Iris pigment epithelial cell (primary cell): ENCODE measurements around the gene HOOK2.
A peak's percentile ranks its signal among the peaks of the same experiment; 100 is the strongest.
"Not testable (repeated sequence)": the region's sequence is repeated elsewhere in the genome, so short reads cannot be mapped to it uniquely, and the experiment has no call there.

ENCODE experiments used
- DNase-seq: peaks from one replicate; pipeline ENCODE4 v3.0.0-alpha.2; 2011; ENCODE audit warnings: low read depth

Gene HOOK2

DNA sequence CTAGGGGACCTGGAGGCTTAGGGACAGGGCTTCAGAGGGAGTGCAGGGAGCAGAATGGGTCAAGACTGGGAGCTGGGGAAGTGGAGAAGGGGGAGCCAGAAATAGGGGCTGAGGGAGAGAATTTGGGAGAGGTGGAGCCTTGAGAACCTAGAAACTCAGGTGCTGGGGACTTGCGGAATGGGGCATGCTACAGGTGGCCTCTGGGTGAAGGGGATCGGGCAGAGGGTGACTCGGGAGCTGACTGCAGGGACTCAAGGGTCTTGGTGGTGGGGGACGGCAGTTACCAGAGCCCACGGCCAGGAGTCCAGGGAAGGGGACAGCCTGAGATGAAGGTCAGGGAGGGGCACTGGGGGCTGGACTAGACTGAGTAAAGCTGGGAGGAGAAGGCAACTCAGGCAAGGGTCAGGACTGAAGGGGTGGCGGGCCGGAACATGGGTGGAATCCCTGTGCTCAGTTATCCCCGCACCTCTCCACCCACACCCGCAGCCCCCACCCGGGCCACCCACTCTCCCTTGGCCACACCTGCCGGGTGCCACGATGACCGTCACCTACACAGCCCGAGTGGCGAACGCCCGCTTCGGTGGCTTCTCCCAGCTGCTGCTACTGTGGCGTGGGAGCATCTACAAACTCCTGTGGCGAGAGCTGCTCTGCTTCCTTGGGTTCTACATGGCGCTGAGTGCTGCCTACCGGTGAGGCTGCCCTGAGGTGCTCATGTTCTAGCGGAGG is 23.1 kb downstream of the HOOK2 start:
- DNase-seq = no peak

DNA sequence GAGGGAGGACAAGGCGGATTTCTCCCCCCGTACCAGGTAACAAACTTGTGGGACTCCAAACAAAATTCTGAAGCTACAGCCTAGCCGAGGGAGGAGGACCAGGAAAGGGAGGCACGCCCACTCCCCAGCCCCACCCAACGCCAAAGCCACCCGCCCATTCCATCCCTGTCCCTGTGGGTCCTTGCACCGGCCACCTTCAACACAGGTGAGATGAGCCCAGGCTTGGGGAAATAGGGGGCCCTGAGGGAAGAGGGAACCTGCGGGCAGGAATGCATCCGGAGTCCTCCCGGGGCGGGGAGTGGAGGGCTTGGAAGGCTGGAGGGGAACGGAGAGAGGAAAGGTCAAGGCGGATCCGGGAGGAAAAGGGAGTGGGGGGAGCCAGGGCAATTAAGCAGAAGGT is 23.7 kb downstream of the HOOK2 start, which contains the start of gene BEST2:
Gene BEST2, plus strand, starts transcription at position 157 of the 400 bp plus-strand sequence. CDS start 802 bp downstream, outside the sequence.
- no peak for DNase-seq

DNA sequence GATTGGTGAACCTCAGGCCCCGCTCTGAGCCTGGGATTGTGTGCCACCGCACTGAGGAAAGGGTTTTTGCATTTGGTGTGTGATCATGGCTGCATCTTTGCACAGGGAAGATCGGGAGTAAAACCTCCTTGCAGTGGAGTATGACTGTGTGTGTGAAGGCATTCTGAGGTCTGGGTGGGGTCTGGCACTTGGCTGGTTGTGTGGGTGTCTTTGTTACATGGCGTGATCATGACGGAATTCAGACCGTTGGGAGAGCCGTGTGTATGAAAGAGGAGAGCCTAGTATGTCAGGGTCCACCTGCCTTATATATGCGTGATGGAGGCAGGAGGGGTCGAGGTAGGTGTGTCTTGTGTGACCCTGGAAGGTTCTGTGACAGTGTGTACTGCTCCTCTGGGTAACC is 24.5 kb downstream of the HOOK2 start:
- DNase-seq = no peak

DNA sequence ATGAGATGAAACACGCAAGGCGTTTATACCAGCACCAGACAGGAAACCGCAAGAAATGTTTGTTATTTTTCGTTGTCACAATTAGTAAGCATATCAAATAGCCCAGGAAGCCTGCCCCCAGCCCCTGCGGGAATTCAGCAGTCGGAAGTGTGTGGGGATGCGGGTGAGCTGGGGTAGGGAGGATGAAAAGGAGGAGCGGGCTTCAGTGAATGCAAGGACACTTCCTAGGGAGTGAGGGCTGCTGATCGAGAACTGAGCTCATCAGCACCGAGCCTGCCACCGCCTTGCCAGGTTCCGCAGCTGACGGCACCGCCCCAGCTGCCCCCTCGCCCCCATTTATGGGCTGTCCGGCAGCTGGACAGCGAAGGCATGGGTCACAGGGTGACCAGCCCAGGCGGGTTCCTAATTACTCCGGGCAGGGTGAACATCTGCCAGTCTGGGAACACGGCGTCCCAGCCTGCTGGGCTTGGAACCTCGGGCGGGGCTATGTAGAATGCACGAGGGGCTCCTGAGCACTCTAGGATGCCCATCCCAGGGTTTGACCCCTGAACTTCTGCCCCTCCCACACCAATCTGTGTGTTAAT is 25.3 kb downstream of the HOOK2 start:
- peak; percentile 74 for DNase-seq

DNA sequence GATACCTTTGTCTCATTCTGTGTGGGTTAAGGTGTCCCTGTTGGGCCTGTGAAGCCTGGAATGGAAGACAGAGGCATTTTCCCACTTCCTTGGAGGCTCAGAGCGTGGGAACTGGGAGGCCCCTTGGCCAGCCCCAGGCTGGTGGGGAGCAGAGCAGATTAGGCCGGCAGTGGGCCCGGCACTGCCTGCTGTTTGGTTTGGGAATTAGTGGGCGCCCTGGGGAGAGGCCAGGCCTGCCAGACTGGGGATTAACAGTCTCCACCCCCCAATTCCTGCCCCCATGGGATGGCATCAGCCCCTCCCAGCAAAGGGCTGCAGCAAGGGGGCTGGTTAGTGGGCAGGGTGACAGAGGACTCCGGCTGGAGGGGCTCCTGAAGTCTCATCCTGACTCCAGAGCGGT is 26.9 kb downstream of the HOOK2 start:
- no peak for DNase-seq

DNA sequence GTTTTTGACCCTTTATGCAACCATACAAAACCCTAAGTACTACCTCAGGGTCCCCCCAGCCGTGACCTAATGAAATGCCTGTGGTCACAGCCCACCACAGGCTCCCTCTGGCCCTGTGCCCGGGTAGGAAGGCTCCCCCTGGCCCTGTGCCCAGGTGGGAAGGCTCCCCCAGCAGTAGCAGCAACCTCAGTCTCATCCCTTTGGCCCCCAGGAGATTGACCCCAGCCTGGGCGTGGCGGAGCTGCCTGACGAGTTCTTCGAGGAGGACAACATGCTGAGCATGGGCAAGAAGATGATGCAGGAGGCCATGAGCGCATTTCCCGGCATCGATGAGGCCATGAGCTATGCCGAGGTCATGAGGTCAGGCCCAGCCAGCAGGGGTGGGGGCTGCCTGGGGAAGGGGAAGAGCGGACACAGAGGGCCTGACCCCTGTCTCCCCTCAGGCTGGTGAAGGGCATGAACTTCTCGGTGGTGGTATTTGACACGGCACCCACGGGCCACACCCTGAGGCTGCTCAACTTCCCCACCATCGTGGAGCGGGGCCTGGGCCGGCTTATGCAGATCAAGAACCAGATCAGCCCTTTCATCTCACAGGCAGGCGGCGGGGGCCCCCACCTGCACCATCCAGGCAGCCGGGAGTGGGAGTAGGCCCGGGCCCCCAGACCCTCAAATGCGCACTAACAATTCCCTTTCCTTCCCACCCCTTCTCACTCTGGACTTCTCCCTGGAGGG is 30.0 kb downstream of the HOOK2 start:
- peak; percentile 77 for DNase-seq

DNA sequence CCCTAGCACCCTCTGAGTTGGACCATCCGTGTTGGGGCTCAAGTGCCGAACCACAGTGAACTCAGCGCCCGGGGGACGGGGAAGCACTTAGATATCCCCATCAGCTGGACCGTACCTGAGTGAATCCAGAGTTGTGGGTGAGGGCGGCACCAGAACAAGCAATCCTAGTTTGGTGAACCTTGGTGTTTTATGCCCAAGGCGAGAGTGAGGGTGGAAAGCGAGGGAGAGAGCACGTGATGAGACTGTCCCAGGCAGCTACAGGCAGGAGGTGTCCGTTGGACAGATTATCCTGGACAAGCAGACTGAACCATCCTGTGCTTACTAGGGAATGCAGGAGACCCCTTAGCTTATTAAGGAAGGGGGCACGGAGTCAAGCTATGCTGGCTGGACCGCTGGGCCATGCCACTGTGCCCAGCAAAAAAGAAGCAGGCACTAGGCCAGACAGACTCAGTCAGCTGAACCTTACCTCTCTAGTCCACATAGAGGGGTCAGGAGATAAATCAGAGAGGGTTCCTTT is 37.5 kb downstream of the HOOK2 start:
- DNase-seq = no peak

DNA sequence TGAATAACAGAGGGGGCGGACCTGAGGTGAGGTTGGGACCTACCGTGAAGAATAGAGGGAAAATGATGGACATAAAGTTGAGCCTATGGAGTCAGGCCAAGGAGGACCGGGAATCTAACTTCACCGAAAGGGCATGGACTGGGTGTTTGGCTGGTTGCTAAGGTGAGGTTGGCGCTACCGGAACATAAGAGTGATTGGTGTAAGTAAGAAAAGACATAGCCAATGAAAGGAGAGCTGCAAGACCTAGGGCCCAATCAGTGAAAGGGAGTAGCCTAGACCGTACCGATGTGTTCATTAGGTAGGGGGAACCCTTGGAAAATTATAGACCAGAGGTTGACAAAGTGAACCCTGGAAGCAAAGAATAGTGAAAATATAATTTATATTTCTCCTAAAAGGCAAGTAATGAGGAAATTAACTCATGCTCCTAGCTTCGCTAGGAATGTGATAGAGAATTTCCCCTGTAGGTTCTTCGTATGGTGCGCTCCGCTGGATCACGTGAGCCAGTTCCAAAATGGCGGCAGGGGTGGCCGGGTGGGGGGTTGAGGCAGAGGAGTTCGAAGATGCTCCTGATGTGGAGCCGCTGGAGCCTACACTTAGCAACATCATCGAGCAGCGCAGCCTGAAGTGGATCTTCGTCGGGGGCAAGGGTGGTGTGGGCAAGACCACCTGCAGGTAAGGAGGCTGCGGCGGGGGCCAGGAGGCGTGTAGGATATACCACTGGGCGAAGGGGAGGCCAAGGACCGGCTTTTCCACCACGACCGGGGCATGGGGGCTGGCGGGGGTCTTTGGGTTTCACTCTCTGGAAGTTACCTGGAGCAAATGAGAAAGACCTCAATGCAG is 38.1 kb downstream of the HOOK2 start, which contains the start of gene GET3:
Gene GET3, plus strand, starts transcription at position 503 of the 840 bp plus-strand sequence. Its CDS starts 9 bp downstream, at position 512.
- peak; percentile 100 for DNase-seq

DNA sequence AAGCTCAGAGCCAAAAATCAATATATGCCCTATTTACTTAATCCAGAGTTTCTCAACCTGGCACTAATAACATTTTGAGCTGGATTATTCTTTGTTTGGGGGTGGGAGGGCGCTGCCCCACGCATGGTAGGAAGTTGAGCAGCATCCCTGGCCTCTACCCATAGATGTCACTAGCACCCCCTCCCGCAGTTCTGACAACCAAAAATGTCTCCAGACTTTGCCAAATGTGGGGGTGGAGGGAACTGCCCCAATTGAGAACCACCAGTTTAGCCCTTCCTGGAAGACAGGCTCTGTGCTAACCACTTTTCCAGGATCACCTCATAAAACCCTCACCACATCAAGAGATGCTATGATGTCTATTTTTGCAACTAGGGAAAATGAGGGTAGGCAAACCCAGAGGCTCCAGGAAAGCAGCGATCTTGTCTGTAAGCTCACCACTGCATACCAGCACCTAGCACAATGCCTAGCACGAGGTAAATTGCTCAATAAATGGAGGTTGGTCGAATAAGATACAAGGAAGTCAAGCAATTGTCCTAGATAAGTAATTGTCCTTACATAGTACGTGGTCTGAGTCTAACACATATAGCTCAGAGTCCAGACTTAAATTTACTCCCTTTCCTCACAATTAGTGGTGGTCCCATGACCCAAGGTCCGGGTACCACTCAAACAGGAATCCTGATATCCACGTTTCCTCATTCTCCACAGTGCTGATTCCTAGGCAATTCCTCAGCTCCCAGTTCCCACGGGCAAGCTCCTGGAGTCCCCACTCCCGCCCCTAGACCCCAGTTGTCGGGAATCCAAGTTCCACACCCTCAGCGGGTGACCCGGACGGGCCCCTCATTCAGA is 41.8 kb downstream of the HOOK2 start:
- DNase-seq = peak; percentile 56

DNA sequence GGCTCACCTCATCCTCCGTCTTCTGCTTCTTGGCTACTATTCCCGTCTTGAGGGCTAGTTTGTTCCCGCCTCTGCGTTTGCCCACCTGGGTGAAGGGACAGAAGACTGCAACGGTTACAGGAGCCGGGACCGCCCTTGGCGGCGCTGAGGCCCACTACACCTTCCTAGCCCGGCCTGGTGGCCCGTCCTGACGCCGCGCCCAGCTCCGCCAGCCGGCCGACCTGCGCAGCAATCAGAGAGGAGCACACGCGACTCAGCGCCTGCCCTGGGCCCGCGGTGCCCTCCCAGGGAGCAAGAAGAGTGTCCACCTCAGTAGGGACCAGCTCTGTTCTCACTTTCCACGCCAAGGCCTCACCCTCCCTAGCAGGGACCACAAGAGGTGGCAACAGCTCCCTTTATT is 44.0 kb downstream of the HOOK2 start:
- DNase-seq = no peak

DNA sequence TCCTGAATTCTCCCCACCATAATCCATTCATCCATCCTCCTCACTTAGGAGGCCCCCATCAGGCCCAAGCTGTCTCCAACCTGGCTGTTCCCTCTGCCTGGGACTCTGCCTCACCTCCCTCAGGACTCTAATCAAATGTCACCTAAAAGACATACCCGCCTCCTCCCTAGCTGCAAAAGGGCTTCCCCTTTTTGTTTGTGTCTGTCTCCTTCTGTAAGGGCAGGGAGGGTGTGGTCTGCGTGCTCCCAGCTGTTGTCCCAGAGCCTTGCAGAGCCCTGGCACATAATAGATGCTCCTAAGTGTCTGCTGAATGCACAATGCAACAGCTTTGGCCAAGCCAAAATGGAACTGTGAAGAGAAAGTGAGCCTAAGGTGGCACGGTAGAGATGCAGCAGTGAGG is 45.3 kb downstream of the HOOK2 start:
- DNase-seq = no peak

DNA sequence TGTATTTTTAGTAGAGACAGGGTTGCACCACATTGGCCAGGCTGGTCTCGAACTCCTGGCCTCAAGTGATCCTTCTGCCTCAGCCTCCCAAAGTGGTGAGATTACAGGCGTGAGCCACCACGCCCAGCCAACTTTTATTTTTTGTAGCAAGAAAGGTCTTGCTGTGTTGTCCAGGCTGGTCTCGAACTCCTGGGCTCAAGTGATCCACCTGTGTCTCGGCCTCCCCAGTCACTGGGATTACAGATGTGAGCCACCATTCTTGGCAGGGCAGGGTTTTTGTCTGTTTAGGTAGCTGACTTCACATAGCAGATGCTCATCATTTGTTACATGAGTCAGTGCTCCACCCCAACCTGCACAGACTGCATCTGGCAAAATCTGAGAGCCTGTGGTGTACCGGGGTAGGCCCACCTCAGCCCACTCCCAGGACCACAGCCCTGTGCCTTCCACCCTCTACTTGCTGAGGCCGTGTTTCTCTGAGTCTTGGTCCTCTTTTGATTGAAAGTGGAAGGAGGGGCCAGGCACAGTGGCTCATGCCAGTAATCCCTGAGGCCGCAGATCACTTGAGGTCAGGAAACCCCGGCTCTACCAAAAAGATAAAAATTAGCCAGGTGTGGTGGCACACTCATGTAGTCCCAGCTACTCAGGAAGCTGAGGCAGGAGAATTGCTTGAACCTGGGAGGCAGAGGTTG is 47.5 kb downstream of the HOOK2 start:
- DNase-seq = no peak

DNA sequence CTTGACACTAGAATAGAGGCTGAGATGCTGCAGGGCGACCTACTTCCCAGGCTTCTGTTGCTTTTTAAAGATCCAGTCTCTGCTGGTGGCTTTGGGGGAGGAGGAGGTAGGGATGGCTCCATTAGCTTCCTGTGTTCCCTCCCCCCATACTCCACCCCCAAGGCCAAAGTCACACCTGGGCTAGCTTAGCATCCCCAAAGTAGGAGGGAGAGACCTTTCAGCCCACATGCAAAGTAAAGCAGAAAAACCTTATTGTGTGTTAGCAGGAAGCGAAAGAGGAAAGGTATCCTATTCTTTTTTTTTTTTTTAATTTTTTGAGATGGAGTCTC is 48.4 kb downstream of the HOOK2 start:
- DNase-seq = no peak

DNA sequence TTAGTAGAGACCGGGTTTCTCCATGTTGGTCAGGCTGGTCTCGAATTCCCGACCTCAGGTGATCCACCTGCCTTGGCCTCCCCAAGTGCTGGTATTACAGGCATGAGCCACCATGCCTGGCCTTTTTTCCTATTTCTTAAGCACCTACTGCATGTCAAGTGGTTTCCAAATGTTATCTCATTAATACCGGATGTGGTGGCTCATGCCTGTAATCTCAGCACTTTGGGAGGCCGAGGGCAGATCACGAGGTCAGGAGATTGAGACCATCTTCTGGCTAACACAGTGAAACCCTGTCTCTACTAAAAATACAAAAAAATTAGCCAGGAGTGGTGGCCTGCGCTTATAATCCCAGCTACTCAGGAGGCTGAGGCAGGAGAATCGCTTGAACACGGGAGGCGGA is 49.7 kb downstream of the HOOK2 start:
- not testable (repeated sequence) for DNase-seq

DNA sequence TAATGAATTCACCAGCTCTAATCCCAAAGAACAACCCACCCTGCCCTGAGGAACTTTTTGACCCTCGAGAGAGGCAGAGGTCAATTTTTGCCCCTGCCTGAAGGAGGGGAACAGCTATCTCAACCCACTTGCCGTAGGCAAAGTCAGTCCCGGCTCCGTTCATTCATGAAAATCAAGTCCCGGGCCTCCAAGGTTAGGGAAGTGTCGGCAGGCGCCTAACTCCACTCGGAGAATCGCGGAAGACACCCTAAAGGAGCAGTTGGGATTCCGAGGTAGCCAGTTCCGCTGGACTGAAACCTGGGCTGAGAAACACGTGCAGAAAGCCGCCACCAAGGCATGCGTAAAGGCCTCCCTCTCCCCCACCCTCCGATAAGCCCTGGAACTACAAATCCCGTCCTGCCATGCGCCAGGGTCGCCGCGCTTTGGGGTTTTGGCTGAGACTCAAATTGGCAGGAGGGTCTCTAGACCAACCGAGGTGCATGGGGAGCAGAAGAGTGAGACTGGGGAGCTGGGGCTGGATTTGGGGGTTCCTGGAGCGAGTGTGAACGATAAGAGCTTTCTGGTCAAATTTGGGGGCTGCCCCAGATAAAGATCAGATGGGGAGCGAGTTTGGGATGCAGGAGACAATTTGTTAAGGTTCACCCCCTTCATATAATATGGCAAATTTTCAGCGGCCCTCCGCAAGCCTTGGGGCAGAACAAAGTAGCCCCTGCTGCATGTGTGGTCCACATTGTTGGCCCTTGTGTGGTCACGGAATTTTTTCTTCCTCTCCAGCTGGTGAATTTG is 51.5 kb downstream of the HOOK2 start, which contains the start of gene TNPO2:
Gene TNPO2, minus strand, starts transcription at position 292 of the 786 bp plus-strand sequence. CDS start 2,955 bp downstream, outside the sequence.
- DNase-seq = peak; percentile 71

DNA sequence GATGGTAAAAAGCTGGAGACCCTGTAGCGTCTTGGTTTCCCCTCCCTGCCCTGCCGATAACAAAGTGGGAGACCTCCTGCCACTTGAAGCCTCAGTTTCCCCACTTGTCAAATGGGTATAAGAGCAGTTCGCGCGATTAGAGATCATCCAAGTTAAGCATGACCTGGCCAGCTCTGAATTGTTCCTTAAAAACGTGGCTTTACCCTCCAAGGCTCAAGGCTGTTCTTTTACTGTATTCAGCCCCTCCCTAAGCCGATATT is 52.0 kb downstream of the HOOK2 start:
- DNase-seq = peak; percentile 30

DNA sequence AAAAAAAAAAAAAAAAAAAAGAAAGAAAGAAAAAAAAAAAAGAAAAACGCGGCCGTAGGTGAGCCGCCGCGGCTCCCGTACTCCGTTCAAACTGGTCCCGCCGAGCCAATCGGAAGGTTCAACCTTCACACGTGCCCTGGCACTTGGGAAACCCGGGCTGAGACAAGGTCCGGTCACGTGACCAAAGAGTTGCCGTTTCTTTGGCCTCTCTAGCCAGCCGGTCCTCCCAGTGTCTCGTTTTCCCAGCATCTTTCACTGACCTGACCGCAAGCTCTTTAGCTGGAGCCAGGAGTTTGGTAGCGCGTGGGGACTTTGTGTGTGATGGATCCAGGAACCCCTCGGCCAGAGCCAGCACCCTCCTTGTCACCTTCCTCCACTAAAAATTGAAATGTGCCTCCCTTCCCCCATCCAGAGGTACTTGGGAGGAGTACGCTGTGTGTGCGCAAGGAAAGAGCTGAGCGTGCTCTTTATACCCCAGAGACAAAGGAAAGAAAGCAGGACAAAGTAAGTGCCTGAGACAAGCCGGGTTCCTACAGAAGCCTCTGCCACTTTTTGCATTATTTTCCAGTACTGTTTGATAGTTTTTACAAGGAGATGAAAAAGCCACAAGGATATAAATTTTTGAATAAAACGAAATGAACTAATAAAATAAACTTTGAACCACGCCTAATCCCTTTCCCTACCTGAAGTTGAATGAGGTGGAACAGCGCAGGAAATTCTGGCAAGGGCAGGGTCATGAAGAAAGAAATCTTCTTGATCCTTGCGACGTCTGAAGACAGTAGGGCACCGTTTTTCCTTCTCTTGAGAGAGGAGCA is 52.6 kb downstream of the HOOK2 start:
- DNase-seq = peak; percentile 99

DNA sequence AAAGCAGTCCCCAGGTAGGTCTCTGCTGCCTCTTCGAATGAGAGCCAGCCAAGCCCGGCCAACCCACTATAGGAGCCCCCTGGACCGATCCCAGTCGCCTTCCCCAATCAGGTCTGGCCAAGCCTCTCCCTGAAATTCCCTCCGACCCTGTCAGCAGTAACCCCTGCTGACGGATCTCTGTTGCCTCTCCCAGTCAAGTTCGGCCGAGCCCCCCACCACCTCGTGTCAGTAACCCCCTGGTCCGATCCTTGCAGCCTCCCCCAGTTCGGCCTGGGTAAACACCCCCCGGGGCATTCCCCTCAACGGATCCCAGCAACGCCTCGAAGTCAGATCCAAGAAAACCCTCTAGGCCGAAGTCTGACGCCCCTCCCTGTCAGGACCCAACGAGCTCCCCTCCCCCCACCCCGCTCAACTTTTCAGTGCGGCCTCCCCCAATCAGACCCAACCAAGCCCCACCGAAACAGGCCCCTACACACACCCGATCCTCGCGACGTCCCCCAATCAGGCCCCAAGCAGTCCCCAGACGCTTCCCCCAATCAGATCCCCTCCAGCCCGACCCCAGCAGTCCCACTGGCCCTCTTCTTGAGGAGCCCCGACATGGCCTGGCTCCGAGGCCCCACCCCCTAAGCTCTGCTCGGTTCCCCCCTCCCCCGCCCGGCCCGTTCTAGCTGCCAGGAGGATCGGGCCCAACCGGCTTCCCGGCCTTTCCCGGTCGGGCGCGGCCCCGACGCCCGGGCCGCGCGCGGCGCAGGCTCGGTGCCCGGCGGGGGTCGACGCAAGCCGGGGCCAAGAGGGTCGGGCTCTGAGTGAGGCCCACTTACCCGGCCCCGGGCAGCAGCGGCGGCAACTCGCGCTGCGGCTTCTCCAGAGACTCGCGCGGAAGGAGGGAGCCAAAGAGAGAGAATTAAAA is 53.4 kb downstream of the HOOK2 start:
- peak; percentile 88 for DNase-seq
